Peyer's patch (tissue), 4 donors: ENCODE measurements around the gene SLC6A8.

Experiments
- CTCF ChIP-seq, 6 experiments: fragments of 450-650 bp in 4 of 6; fragments of 200-600 bp in 2 of 6; sonication (generic) in 1 of 6; IDR thresholded peaks; one replicate each; pipeline ENCODE4 v1.5.1; 2017 to 2019; ENCODE audit warnings: antibody characterized with exemption in 6 of 6, mild to moderate bottlenecking in 3 of 6, moderate library complexity in 1 of 6
- POLR2A ChIP-seq, 2 donors: fragments of 450-650 bp; IDR thresholded peaks; one replicate each; pipeline ENCODE4 v1.5.1; 2017; ENCODE audit warnings: antibody characterized with exemption in 2 of 2, mild to moderate bottlenecking in 2 of 2, moderate library complexity in 2 of 2

GRCh38 chrX:153733651-153734240 is 46.0 kb downstream of the SLC6A8 start:
- TF ChIP-seq POLR2A (IDR thresholded peaks at IDR 0.05) (no peak), CTCF (IDR thresholded peaks at IDR 0.05) (no peak)
